ENCODE results near the gene GPC2. TPM values are rescaled to one million over a fixed set of nuclear protein-coding genes. Genes with fewer than 3 reads are reported as not detected.
A peak's percentile ranks its signal among the peaks of the same experiment; 100 is the strongest.
"Not testable (repeated sequence)": the region's sequence is repeated elsewhere in the genome, so short reads cannot be mapped to it uniquely, and the experiment has no call there.

Gene GPC2
- total RNA-seq, 1 donor from 2014 or later, result 106 TPM

DNA sequence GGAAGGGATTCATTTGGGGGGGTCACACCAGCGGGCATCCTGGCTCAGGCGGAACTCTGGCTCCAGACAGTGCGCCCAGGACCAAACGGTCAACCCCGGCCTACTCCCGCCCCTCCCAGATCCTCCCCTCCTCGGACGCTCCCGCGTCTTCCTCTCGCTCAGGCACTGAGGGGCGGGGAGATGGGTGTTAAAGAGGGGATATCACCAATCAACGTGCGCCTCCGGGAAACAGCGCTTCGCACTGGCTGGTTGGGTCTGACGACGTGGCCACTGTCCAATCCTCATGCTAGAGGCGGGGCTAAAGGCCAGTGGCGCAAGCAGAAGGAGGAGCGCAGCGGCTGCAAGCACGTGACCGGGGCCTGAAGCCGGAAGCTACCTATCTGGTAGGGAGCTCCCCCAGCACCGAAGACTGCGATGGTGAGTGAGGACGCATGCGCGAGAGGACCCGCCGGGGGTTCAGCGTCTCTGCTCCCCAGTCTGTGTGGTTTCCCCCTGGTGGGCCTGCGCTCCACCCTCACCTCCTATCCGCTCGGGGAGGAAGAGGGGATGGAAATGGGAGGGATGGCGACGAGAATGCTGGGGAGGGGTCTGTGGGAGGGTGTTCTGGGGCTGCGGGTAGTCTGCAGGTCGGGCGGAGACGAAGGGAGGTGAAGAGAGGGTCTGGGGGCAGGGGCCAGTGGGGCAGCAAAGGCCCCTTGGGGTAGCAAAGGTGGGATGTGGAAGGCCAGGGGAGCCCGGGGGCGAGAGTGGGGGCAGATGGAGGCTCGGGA lies 28.4 kb downstream of the GPC2 start, which contains the start of gene LAMTOR4:
Gene LAMTOR4, plus strand, starts transcription at position 360 of the 770 bp plus-strand sequence. Its CDS starts 55 bp downstream, at position 415.
- H3K4me3 Mint-ChIP-seq, result peak within 1 kb of the TSS; percentile 97
- no peaks in the 10 kb centered on the region for H3K27me3 Mint-ChIP-seq (ENCODE audit: low read depth)
- peak; percentile 93 for DNase-seq (ENCODE audit: low read depth, low spot score)

DNA sequence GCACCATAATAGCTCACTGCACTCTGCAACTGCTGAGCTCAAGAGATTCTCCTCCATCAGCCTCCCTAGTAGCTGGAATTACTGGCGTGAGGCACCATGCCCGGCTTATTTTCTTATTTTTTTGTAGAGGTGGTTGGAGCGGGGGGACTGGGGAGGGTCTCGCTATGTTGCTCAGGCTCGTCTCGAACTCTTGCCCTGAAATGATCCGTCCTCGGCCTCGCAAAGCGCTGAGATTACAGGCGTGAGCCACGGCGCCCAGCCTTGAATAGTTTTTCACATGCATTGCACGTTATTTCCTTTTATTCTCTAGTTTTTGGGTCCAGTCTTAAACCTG lies 29.0 kb downstream of the GPC2 start:
- H3K4me1 Mint-ChIP-seq, result peaks cover 25% of the 10 kb centered on the region
- peak overlapping the region; percentile 97 for H3K4me3 Mint-ChIP-seq
- H3K27me3 Mint-ChIP-seq (ENCODE audit: low read depth), result no peaks in the 10 kb centered on the region
- peak overlapping the region; percentile 30 for H3K27ac Mint-ChIP-seq (ENCODE audit: unreplicated experiment)
- TF ChIP-seq, protein P1, sequence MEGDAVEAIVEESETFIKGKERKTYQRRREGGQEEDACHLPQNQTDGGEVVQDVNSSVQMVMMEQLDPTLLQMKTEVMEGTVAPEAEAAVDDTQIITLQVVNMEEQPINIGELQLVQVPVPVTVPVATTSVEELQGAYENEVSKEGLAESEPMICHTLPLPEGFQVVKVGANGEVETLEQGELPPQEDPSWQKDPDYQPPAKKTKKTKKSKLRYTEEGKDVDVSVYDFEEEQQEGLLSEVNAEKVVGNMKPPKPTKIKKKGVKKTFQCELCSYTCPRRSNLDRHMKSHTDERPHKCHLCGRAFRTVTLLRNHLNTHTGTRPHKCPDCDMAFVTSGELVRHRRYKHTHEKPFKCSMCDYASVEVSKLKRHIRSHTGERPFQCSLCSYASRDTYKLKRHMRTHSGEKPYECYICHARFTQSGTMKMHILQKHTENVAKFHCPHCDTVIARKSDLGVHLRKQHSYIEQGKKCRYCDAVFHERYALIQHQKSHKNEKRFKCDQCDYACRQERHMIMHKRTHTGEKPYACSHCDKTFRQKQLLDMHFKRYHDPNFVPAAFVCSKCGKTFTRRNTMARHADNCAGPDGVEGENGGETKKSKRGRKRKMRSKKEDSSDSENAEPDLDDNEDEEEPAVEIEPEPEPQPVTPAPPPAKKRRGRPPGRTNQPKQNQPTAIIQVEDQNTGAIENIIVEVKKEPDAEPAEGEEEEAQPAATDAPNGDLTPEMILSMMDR (conservative IDR thresholded peaks at IDR 0.05), result no peak
- DNase-seq (ENCODE audit: low read depth, low spot score), result no peak
- peaks cover 7% of the 10 kb centered on the region for H3K36me3 Mint-ChIP-seq (ENCODE audit: low read depth)
- H3K9me3 Mint-ChIP-seq, result no peaks in the 10 kb centered on the region

More for the DNA sequence above, 28.4 kb downstream of the GPC2 start, which contains the start of gene LAMTOR4:
- Mint-ChIP-seq H3K9me3 (no peaks in the 10 kb centered on the region), H3K27ac (ENCODE audit: unreplicated experiment) (peak within 1 kb of the TSS; percentile 89), H3K36me3 (ENCODE audit: low read depth) (peaks cover 7% of the 10 kb centered on the region), H3K4me1 (peaks cover 25% of the 10 kb centered on the region)
- TF ChIP-seq, protein P1 (conservative IDR thresholded peaks at IDR 0.05), result no peak

DNA sequence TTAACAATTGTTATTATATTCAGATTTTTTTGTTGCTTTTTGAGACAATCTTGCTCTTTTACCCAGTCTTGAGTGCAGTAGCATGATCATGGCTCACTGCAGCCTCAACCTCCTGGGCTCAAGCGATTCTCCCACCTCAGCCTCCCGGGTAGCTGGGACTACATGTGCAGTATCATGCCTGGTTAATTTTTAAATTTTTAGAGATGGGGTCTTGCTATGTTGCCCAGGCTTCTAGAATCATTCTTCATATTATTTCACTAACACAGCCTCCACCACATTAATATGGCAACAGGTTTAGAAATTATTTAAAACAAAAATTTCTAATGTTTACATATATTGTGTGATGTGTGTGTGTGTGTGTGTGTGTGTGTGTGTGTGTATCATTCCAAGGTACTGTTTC lies 29.9 kb downstream of the GPC2 start:
- no peaks in the 10 kb centered on the region for H3K9me3 Mint-ChIP-seq
- H3K27me3 Mint-ChIP-seq (ENCODE audit: low read depth), result no peaks in the 10 kb centered on the region
- TF ChIP-seq, protein P1 (conservative IDR thresholded peaks at IDR 0.05), result no peak
- peaks cover 4% of the 10 kb centered on the region for H3K36me3 Mint-ChIP-seq (ENCODE audit: low read depth)
- peaks cover 21% of the 10 kb centered on the region for H3K4me1 Mint-ChIP-seq
- no peak for DNase-seq (ENCODE audit: low read depth, low spot score)
- no peak overlapping the region for H3K27ac Mint-ChIP-seq (ENCODE audit: unreplicated experiment)
- H3K4me3 Mint-ChIP-seq, result no peak overlapping the region

DNA sequence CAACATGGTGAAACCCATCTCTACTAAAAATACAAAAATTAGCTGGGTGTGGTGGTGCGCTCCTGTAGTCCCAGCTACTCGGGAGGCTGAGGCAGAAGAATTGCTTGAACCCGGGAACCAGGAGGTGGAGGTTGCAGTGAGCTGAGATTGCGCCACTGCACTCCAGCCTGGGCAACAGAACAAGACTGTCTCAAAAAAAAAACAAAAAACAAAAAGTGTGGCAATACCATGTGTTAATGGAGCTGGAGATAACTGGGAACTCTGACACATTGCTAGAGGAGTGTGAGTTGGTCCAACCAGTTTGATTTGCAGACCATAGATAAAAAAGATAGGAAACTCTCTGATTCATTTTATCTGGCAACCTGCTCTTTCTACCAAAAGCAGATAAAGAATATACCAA lies 30.8 kb downstream of the GPC2 start:
- H3K36me3 Mint-ChIP-seq (ENCODE audit: low read depth); H3K9me3 Mint-ChIP-seq; H3K27me3 Mint-ChIP-seq (ENCODE audit: low read depth); DNase-seq (ENCODE audit: low read depth, low spot score); H3K4me3 Mint-ChIP-seq; H3K27ac Mint-ChIP-seq (ENCODE audit: unreplicated experiment): not testable (repeated sequence)
- peaks cover 20% of the 10 kb centered on the region for H3K4me1 Mint-ChIP-seq

DNA sequence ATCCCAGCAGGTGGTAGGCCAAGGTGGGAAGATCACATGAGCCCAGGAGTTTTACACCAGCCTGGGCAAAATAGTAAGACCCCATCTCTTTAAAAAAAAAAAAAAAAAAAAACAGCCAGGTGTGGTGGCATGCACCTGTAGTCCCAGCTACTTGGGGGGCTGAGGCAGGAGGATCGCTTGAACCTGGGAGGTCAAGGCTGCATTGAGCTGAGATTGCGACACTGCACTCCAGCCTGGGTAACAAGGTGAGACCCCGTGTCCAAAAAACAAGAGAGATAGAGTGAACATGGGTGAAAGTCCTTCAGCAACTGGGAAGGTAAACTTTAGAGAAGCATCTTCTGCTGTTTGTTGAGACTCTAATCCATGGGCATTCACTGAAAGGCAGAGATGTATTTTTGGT lies 34.7 kb downstream of the GPC2 start:
- no peaks in the 10 kb centered on the region for H3K27me3 Mint-ChIP-seq (ENCODE audit: low read depth)
- H3K4me3 Mint-ChIP-seq, result no peak overlapping the region
- DNase-seq (ENCODE audit: low read depth, low spot score), result no peak
- no peaks in the 10 kb centered on the region for H3K4me1 Mint-ChIP-seq
- H3K36me3 Mint-ChIP-seq (ENCODE audit: low read depth), result no peaks in the 10 kb centered on the region
- H3K27ac Mint-ChIP-seq (ENCODE audit: unreplicated experiment), result no peak overlapping the region
- no peaks in the 10 kb centered on the region for H3K9me3 Mint-ChIP-seq
- TF ChIP-seq, protein P1 (conservative IDR thresholded peaks at IDR 0.05), result no peak

DNA sequence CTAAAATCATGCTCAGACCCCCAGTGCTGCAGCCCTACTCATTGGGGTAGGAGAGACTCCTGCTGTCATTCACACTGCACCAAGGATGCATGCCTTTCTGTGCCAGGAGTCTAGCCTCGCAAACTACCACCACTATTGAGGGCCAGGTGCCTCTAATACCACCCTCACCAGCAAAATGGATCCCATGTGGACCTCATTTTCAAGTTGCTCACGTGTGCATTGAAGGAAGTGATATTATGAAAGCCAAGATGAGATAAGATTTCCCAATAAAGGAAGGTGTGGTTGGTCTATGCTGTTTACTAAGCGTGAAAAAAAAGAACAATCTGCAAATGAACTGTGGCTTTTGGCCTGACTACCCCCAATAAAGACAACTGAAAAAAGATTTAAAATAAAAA lies 35.6 kb downstream of the GPC2 start:
- TF ChIP-seq, protein P1 (conservative IDR thresholded peaks at IDR 0.05), result no peak
- Mint-ChIP-seq H3K9me3 (no peaks in the 10 kb centered on the region), H3K4me1 (no peaks in the 10 kb centered on the region), H3K4me3 (no peak overlapping the region), H3K27me3 (ENCODE audit: low read depth) (no peaks in the 10 kb centered on the region), H3K36me3 (ENCODE audit: low read depth) (no peaks in the 10 kb centered on the region), H3K27ac (ENCODE audit: unreplicated experiment) (no peak overlapping the region)
- DNase-seq (ENCODE audit: low read depth, low spot score), result no peak

All from neural crest cell (in vitro differentiated cells).